Neural progenitor cell (in vitro differentiated cells): ENCODE results near the gene SRRM4.

ENCODE experiments used
- EZH2 ChIP-seq: fragments of 200-600 bp; sonication (generic); IDR thresholded peaks from 2 replicates; pipeline ENCODE4 v1.6.1; 2017; ENCODE audit warnings: antibody characterized with exemption, mild to moderate bottlenecking, moderate library complexity
- EZH2phosphoT487 ChIP-seq: fragments of 200-600 bp; sonication (generic); IDR thresholded peaks from 2 replicates; pipeline ENCODE4 v1.6.1; 2017; ENCODE audit warnings: antibody characterized with exemption
- TF ChIP-seq, protein P1 (sequence below): fragments of 200-600 bp; sonication (generic); IDR thresholded peaks from 2 replicates; pipeline ENCODE4 v1.5.1; 2017; ENCODE audit warnings: antibody characterized with exemption, mild to moderate bottlenecking

DNA sequence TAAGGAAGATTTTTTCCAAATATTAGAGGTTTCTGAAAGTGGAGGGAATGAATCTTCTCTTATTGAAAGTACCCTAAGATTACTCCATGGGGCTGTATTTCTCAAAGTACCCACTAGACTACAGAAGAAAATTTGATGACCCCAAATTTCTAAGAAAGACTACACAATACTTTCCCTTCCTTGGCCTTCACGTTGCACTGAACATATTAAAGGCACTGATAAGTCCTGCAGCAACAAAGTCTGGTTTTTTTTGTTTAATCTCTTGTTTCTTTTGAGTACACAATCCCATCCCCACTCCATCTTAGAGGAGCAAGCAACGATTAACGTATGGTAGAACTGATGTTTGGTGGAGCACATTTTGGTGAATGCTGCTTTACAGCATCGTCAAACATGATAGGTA, 70.1 kb downstream of the SRRM4 start:
- TF ChIP-seq, protein P1, sequence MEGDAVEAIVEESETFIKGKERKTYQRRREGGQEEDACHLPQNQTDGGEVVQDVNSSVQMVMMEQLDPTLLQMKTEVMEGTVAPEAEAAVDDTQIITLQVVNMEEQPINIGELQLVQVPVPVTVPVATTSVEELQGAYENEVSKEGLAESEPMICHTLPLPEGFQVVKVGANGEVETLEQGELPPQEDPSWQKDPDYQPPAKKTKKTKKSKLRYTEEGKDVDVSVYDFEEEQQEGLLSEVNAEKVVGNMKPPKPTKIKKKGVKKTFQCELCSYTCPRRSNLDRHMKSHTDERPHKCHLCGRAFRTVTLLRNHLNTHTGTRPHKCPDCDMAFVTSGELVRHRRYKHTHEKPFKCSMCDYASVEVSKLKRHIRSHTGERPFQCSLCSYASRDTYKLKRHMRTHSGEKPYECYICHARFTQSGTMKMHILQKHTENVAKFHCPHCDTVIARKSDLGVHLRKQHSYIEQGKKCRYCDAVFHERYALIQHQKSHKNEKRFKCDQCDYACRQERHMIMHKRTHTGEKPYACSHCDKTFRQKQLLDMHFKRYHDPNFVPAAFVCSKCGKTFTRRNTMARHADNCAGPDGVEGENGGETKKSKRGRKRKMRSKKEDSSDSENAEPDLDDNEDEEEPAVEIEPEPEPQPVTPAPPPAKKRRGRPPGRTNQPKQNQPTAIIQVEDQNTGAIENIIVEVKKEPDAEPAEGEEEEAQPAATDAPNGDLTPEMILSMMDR = no peak
- TF ChIP-seq EZH2 (no peak), EZH2phosphoT487 (no peak)
